B cell (primary cell): ENCODE results near the gene APLF. TPM values are rescaled to one million over a fixed set of nuclear protein-coding genes. Genes with fewer than 3 reads are reported as not detected.

Experiments
- ATAC-seq: fragments of 200-7000 bp; cut with Tn5 transposase; one replicate; pipeline ENCODE4 v1.10.0; 2021; ENCODE audit warnings: low read depth, mild to moderate bottlenecking, moderate number of reproducible peaks, moderate library complexity
- CTCF ChIA-PET: fragments of 350-600 bp; sonication (Branson Sonifier 250); formaldehyde crosslinking; loops from one replicate; lab custom pipeline; 2021; ENCODE audit warnings: antibody characterized with exemption, inconsistent platforms; lab: Charles Lee
- POLR2A ChIA-PET: fragments of 350-600 bp; sonication (Branson Sonifier 250); formaldehyde crosslinking; loops from one replicate; lab custom pipeline; 2021; ENCODE audit warnings: antibody characterized with exemption; lab: Charles Lee
- DNase-seq: peaks from one replicate; pipeline ENCODE4 v3.0.0; 2013
- H2AFZ ChIP-seq: 2 replicates; pipeline ENCODE4 v1.6.1; 2012; ENCODE audit warnings: mild to moderate bottlenecking, low read depth, low read length; ENCODE audit not compliant: insufficient read depth, poor library complexity, severe bottlenecking
- H3K27ac ChIP-seq, 2 donors: 1 replicate in 1 of 2; 2 replicates in 1 of 2; pipeline ENCODE4 v1.5.1; 2012 to 2013; ENCODE audit warnings: low read length in 2 of 2, mild to moderate bottlenecking in 2 of 2, moderate library complexity in 1 of 2
- H3K27me3 ChIP-seq, 4 experiments: fragments of 200-600 bp in 1 of 4; sonication (generic) in 1 of 4; replicated peaks in 1 of 4; 1 replicate in 2 of 4; 2 replicates in 2 of 4; pipeline versions ENCODE4 v1.6.1 to v1.7.0; 2013 to 2016; ENCODE audit warnings: low read length in 3 of 4, mild to moderate bottlenecking in 2 of 4, mixed read lengths in 1 of 4, moderate library complexity in 1 of 4; ENCODE audit not compliant: insufficient read depth in 4 of 4, control insufficient read depth in 3 of 4; ENCODE audit errors: control extremely low read depth in 1 of 4
- H3K36me3 ChIP-seq, 2 experiments: replicated peaks in 1 of 2; 1 replicate in 1 of 2; 2 replicates in 1 of 2; pipeline versions ENCODE4 v1.6.1 to v1.7.1; 2013; ENCODE audit warnings: low read length in 1 of 2; ENCODE audit not compliant: insufficient read depth in 2 of 2, control insufficient read depth in 1 of 2; ENCODE audit errors: control extremely low read depth in 1 of 2, extremely low read depth in 1 of 2
- H3K4me1 ChIP-seq, 2 donors: fragments of 200-600 bp in 1 of 2; sonication (generic) in 1 of 2; 1 replicate in 1 of 2; 2 replicates in 1 of 2; pipeline versions ENCODE4 v1.5.1 to v1.6.1; 2013 to 2017; ENCODE audit warnings: low read length in 2 of 2; ENCODE audit not compliant: control insufficient read depth in 2 of 2, insufficient read depth in 2 of 2
- H3K4me2 ChIP-seq: replicated peaks from 2 replicates; pipeline ENCODE3; 2012; ENCODE audit warnings: mild to moderate bottlenecking, low read depth, low read length; ENCODE audit not compliant: poor library complexity, severe bottlenecking
- H3K4me3 ChIP-seq, 5 experiments: fragments of 200-600 bp in 1 of 5; sonication (generic) in 1 of 5; 1 replicate in 3 of 5; 2 replicates in 2 of 5; pipeline versions ENCODE4 v1.5.1 to v1.7.0; 2011 to 2016; ENCODE audit warnings: low read length in 4 of 5, mild to moderate bottlenecking in 4 of 5, low read depth in 2 of 5, control low read depth in 1 of 5, moderate library complexity in 1 of 5; ENCODE audit not compliant: insufficient read depth in 1 of 5; ENCODE audit errors: control extremely low read depth in 1 of 5, extremely low read depth in 1 of 5
- H3K79me2 ChIP-seq: fragments of 200-600 bp; sonication (generic); one replicate; pipeline ENCODE4 v1.6.0; 2016; ENCODE audit warnings: low read length; ENCODE audit not compliant: control insufficient read depth, insufficient read depth
- H3K9ac ChIP-seq: fragments of 200-600 bp; sonication (generic); 2 replicates; pipeline ENCODE4 v1.6.1; 2017; ENCODE audit warnings: mild to moderate bottlenecking, low read length, moderate library complexity
- H3K9me3 ChIP-seq, 3 donors: one replicate each; pipeline versions ENCODE4 v1.6.1 to v1.7.1; 2013; ENCODE audit warnings: low read length in 2 of 3; ENCODE audit not compliant: control insufficient read depth in 2 of 3, insufficient read depth in 1 of 3; ENCODE audit errors: control extremely low read depth in 1 of 3
- H4K20me1 ChIP-seq: 2 replicates; pipeline ENCODE4 v1.6.0; 2012; ENCODE audit warnings: mild to moderate bottlenecking, low read length; ENCODE audit not compliant: insufficient read depth, control insufficient read depth, poor library complexity, severe bottlenecking
- H3K27ac Mint-ChIP-seq: one replicate; pipeline ENCODE4 v1.8.0; 2021; ENCODE audit warnings: mixed read lengths
- H3K27me3 Mint-ChIP-seq: one replicate; pipeline ENCODE4 v1.8.0; 2021; ENCODE audit warnings: mixed read lengths
- H3K4me1 Mint-ChIP-seq: one replicate; pipeline ENCODE4 v1.8.0; 2021; ENCODE audit warnings: mixed read lengths
- H3K4me3 Mint-ChIP-seq: one replicate; pipeline ENCODE4 v1.8.0; 2021; ENCODE audit warnings: mixed read lengths
- H3K9me3 Mint-ChIP-seq: one replicate; pipeline ENCODE4 v1.8.0; 2022; ENCODE audit warnings: mixed read lengths; ENCODE audit not compliant: insufficient read depth
- CTCF ChIP-seq: fragments of 200-600 bp; IDR thresholded peaks from one replicate; pipeline ENCODE4 v1.8.0; 2022; ENCODE audit warnings: antibody characterized with exemption, mild to moderate bottlenecking
- EZH2 ChIP-seq: IDR thresholded peaks from 2 replicates; pipeline ENCODE4 v1.6.1; 2012; ENCODE audit warnings: borderline replicate concordance, low read depth, mild to moderate bottlenecking, moderate library complexity, low read length; ENCODE audit not compliant: insufficient read depth, poor library complexity, severe bottlenecking
- WGBS: methylation state at CpG from one replicate; pipeline ENCODE4 v1.1.5; 2013; ENCODE audit warnings: missing lambda C conversion rate; ENCODE audit not compliant: insufficient coverage; 5-methylcytosine and 5-hydroxymethylcytosine counted together
- intact Hi-C: fragments of 100-400 bp; cut with micrococcal nuclease; formaldehyde crosslinking; loops from one replicate; pipeline ENCODE4 v1.10.0; 2022
- polyA plus RNA-seq: library from polyadenylated mRNA; depleted of rRNA; stranded (reverse); fragments of >200 nt; gene quantifications from 2 replicates; pipeline ENCODE4 v1.2.3, GENCODE V29; 2012
- total RNA-seq, 2 donors: library from RNA; stranded (reverse); fragments of 120-200 nt in 1 of 2; gene quantifications; 1 replicate in 1 of 2; 2 replicates in 1 of 2; pipeline versions ENCODE4 v1.2.3 to v1.2.4, GENCODE V29; 2013 to 2022

Gene APLF
- total and polyA plus RNA-seq, 2 donors (not counting 1 experiment from before 2014, with no cell fraction given): 1.3 to 6.3 TPM

- no CpG with 5 or more reads among the region's 1 CpG for WGBS
- no peaks in the 10 kb centered on the region for H3K4me1 Mint-ChIP-seq
- Histone ChIP-seq H3K27me3 (no peaks in the 10 kb centered on the region), H2AFZ (no peak overlapping the region), H3K36me3 (no peaks in the 10 kb centered on the region), H3K79me2 (no peaks in the 10 kb centered on the region), H3K4me1 (no peaks in the 10 kb centered on the region), H3K4me3 (no peak overlapping the region), H4K20me1 (no peaks in the 10 kb centered on the region), H3K4me2 (no peak overlapping the region), H3K9me3 (peaks cover 3 to 12% (median 8%) of the 10 kb centered on the region in 3 donors), H3K9ac (no peak overlapping the region), H3K27ac (no peak overlapping the region)
- no peak for DNase-seq
- H3K27ac Mint-ChIP-seq: no peak overlapping the region
- H3K27me3 Mint-ChIP-seq: no peaks in the 10 kb centered on the region
- peaks cover 9% of the 10 kb centered on the region for H3K9me3 Mint-ChIP-seq
- CTCF ChIA-PET: no interaction called here
- POLR2A ChIA-PET: no interaction called here
- intact Hi-C loops: no loop called here
- ATAC-seq: no peak
- TF ChIP-seq EZH2: no peak
- no peak for TF ChIP-seq CTCF
- no peak overlapping the region for H3K4me3 Mint-ChIP-seq
Measured at GRCh38 chr2:68605939-68606338, 138.6 kb downstream of the APLF start.

GRCh38 chr2:68606759-68607158 lies 139.4 kb downstream of the APLF start:
- Mint-ChIP-seq H3K27me3 (no peaks in the 10 kb centered on the region), H3K4me1 (no peaks in the 10 kb centered on the region), H3K4me3 (no peak overlapping the region), H3K9me3 (peaks cover 9% of the 10 kb centered on the region), H3K27ac (no peak overlapping the region)
- intact Hi-C loops: no loop called here
- ATAC-seq (no peak), DNase-seq (no peak)
- Histone ChIP-seq H3K9ac (no peak overlapping the region), H2AFZ (no peak overlapping the region), H3K27me3 (no peaks in the 10 kb centered on the region), H3K36me3 (no peaks in the 10 kb centered on the region), H3K4me3 (no peak overlapping the region), H3K27ac (no peak overlapping the region), H4K20me1 (no peaks in the 10 kb centered on the region), H3K4me1 (no peaks in the 10 kb centered on the region), H3K4me2 (no peak overlapping the region), H3K9me3 (peaks cover 6 to 10% (median 9%) of the 10 kb centered on the region in 3 donors), H3K79me2 (no peaks in the 10 kb centered on the region)
- ChIA-PET POLR2A (no interaction called here), CTCF (interaction anchor here (1.4 kb wide), 1 partner anchor 12 kb away, joined by 8 read pairs; no protein-coding TSS in a partner anchor)
- no peak for TF ChIP-seq CTCF
- TF ChIP-seq EZH2: no peak
- 93% methylated on average over 2 of the region's 4 CpGs for WGBS
